Measurements from ENCODE around the gene TLX2.
"Not testable (repeated sequence)": the region's sequence is repeated elsewhere in the genome, so short reads cannot be mapped to it uniquely, and the experiment has no call there.

The TLX2 gene

GRCh38 chr2:74514368-74515270 lies at the start of gene TLX2:
TLX2 (plus strand) TSS chr2:74514450; CDS start chr2:74514807, 357 bp downstream.
- DNase-seq (ENCODE audit: low spot score): no peak
- Mint-ChIP-seq H3K36me3 (ENCODE audit: low read depth) (peaks cover 8% of the 10 kb centered on the region), H3K4me3 (peak within 1 kb of the TSS; percentile 82), H3K27ac (no peak within 1 kb of the TSS), H3K9me3 (no peaks in the 10 kb centered on the region), H3K27me3 (ENCODE audit: low read depth) (peaks cover 77% of the 10 kb centered on the region), H3K4me1 (ENCODE audit: low read depth) (peaks cover 27% of the 10 kb centered on the region)

- H3K27ac Mint-ChIP-seq: peak overlapping the region; percentile 77
- H3K4me1 Mint-ChIP-seq (ENCODE audit: low read depth): peaks cover 18% of the 10 kb centered on the region
- H3K36me3 Mint-ChIP-seq (ENCODE audit: low read depth): peaks cover 32% of the 10 kb centered on the region
- not testable (repeated sequence) for DNase-seq (ENCODE audit: low spot score); H3K27me3 Mint-ChIP-seq (ENCODE audit: low read depth); H3K9me3 Mint-ChIP-seq
- peak overlapping the region; percentile 74 for H3K4me3 Mint-ChIP-seq
These were observed 43.5 kb upstream of the TLX2 start for GRCh38 chr2:74470742-74471141.

GRCh38 chr2:74471332-74472065 lies 42.8 kb upstream of the TLX2 start:
- H3K27me3 Mint-ChIP-seq (ENCODE audit: low read depth): no peaks in the 10 kb centered on the region
- no peak for DNase-seq (ENCODE audit: low spot score)
- H3K9me3 Mint-ChIP-seq: no peaks in the 10 kb centered on the region
- H3K4me3 Mint-ChIP-seq: peak overlapping the region; percentile 97
- peak overlapping the region; percentile 98 for H3K27ac Mint-ChIP-seq
- peaks cover 32% of the 10 kb centered on the region for H3K36me3 Mint-ChIP-seq (ENCODE audit: low read depth)
- peaks cover 15% of the 10 kb centered on the region for H3K4me1 Mint-ChIP-seq (ENCODE audit: low read depth)

- Mint-ChIP-seq H3K36me3 (ENCODE audit: low read depth) (peaks cover 33% of the 10 kb centered on the region), H3K4me3 (peak within 1 kb of the TSS; percentile 97), H3K27ac (peak within 1 kb of the TSS; percentile 98), H3K9me3 (no peaks in the 10 kb centered on the region), H3K27me3 (ENCODE audit: low read depth) (no peaks in the 10 kb centered on the region), H3K4me1 (ENCODE audit: low read depth) (peaks cover 15% of the 10 kb centered on the region)
- DNase-seq (ENCODE audit: low spot score): peak; percentile 94
These were observed 41.9 kb upstream of the TLX2 start, which contains the start of gene MRPL53 for GRCh38 chr2:74472086-74472944. MRPL53 (minus strand) TSS chr2:74472680; CDS start chr2:74472660, 20 bp downstream.

- Mint-ChIP-seq H3K4me1 (ENCODE audit: low read depth) (peaks cover 15% of the 10 kb centered on the region), H3K27ac (peak overlapping the region; percentile 98), H3K9me3 (no peaks in the 10 kb centered on the region), H3K4me3 (peak overlapping the region; percentile 97), H3K27me3 (ENCODE audit: low read depth) (no peaks in the 10 kb centered on the region), H3K36me3 (ENCODE audit: low read depth) (peaks cover 37% of the 10 kb centered on the region)
- DNase-seq (ENCODE audit: low spot score): no peak
These were observed 41.3 kb upstream of the TLX2 start for GRCh38 chr2:74472945-74473258.

GRCh38 chr2:74474481-74474880 lies 39.8 kb upstream of the TLX2 start:
- Mint-ChIP-seq H3K4me3 (peak overlapping the region; percentile 15), H3K9me3 (no peaks in the 10 kb centered on the region), H3K27ac (no peak overlapping the region), H3K36me3 (ENCODE audit: low read depth) (peaks cover 41% of the 10 kb centered on the region), H3K27me3 (ENCODE audit: low read depth) (no peaks in the 10 kb centered on the region), H3K4me1 (ENCODE audit: low read depth) (peaks cover 18% of the 10 kb centered on the region)
- DNase-seq (ENCODE audit: low spot score): no peak

- no peak for DNase-seq (ENCODE audit: low spot score)
- Mint-ChIP-seq H3K4me3 (no peak overlapping the region), H3K4me1 (ENCODE audit: low read depth) (peaks cover 18% of the 10 kb centered on the region), H3K27ac (no peak overlapping the region), H3K27me3 (ENCODE audit: low read depth) (no peaks in the 10 kb centered on the region), H3K36me3 (ENCODE audit: low read depth) (peaks cover 41% of the 10 kb centered on the region), H3K9me3 (no peaks in the 10 kb centered on the region)
These were observed 39.4 kb upstream of the TLX2 start for GRCh38 chr2:74474899-74475298.

GRCh38 chr2:74481431-74481830 lies 32.8 kb upstream of the TLX2 start:
- Mint-ChIP-seq H3K4me1 (ENCODE audit: low read depth) (peaks cover 22% of the 10 kb centered on the region), H3K36me3 (ENCODE audit: low read depth) (peaks cover 40% of the 10 kb centered on the region), H3K4me3 (peak overlapping the region; percentile 99), H3K9me3 (no peaks in the 10 kb centered on the region), H3K27ac (peak overlapping the region; percentile 57), H3K27me3 (ENCODE audit: low read depth) (no peaks in the 10 kb centered on the region)
- no peak for DNase-seq (ENCODE audit: low spot score)

- Mint-ChIP-seq H3K27ac (peak overlapping the region; percentile 99), H3K36me3 (ENCODE audit: low read depth) (peaks cover 44% of the 10 kb centered on the region), H3K9me3 (no peaks in the 10 kb centered on the region), H3K27me3 (ENCODE audit: low read depth) (no peaks in the 10 kb centered on the region), H3K4me1 (ENCODE audit: low read depth) (peaks cover 25% of the 10 kb centered on the region), H3K4me3 (peak overlapping the region; percentile 99)
- peak; percentile 70 for DNase-seq (ENCODE audit: low spot score)
These were observed 32.1 kb upstream of the TLX2 start for GRCh38 chr2:74481961-74482800.

GRCh38 chr2:74482801-74483674 lies 31.2 kb upstream of the TLX2 start, which contains the start of the genes CCDC142 and TTC31:
CCDC142 (minus strand) TSS chr2:74482998; CDS start chr2:74482837, 161 bp downstream.
TTC31 (plus strand) TSS chr2:74483081; CDS start chr2:74483096, 15 bp downstream.
- no peaks in the 10 kb centered on the region for H3K9me3 Mint-ChIP-seq
- peak within 1 kb of the TSS; percentile 99 for H3K27ac Mint-ChIP-seq
- peak within 1 kb of the TSS; percentile 99 for H3K4me3 Mint-ChIP-seq
- DNase-seq (ENCODE audit: low spot score): peak; percentile 91
- H3K27me3 Mint-ChIP-seq (ENCODE audit: low read depth): no peaks in the 10 kb centered on the region
- peaks cover 39% of the 10 kb centered on the region for H3K36me3 Mint-ChIP-seq (ENCODE audit: low read depth)
- peaks cover 25% of the 10 kb centered on the region for H3K4me1 Mint-ChIP-seq (ENCODE audit: low read depth)

GRCh38 chr2:74483675-74484164 lies 30.5 kb upstream of the TLX2 start:
- Mint-ChIP-seq H3K4me1 (ENCODE audit: low read depth) (peaks cover 25% of the 10 kb centered on the region), H3K4me3 (peak overlapping the region; percentile 99), H3K27ac (peak overlapping the region; percentile 99), H3K36me3 (ENCODE audit: low read depth) (peaks cover 39% of the 10 kb centered on the region)
- not testable (repeated sequence) for H3K9me3 Mint-ChIP-seq; DNase-seq (ENCODE audit: low spot score); H3K27me3 Mint-ChIP-seq (ENCODE audit: low read depth)

GRCh38 chr2:74486141-74486540 lies 28.1 kb upstream of the TLX2 start:
- peaks cover 19% of the 10 kb centered on the region for H3K4me1 Mint-ChIP-seq (ENCODE audit: low read depth)
- no peaks in the 10 kb centered on the region for H3K27me3 Mint-ChIP-seq (ENCODE audit: low read depth)
- no peak overlapping the region for H3K4me3 Mint-ChIP-seq
- H3K36me3 Mint-ChIP-seq (ENCODE audit: low read depth): peaks cover 35% of the 10 kb centered on the region
- no peak for DNase-seq (ENCODE audit: low spot score)
- no peak overlapping the region for H3K27ac Mint-ChIP-seq
- H3K9me3 Mint-ChIP-seq: no peaks in the 10 kb centered on the region

Measured in T-helper 2 cell treated with Interferon-gamma antibody and Interleukin-4, amounts not matched to agents 5 μg/mL and 100 μg/mL, for 36 hours (primary cell).